ENCODE measurements around the gene GABRB1.

The GABRB1 gene

DNA sequence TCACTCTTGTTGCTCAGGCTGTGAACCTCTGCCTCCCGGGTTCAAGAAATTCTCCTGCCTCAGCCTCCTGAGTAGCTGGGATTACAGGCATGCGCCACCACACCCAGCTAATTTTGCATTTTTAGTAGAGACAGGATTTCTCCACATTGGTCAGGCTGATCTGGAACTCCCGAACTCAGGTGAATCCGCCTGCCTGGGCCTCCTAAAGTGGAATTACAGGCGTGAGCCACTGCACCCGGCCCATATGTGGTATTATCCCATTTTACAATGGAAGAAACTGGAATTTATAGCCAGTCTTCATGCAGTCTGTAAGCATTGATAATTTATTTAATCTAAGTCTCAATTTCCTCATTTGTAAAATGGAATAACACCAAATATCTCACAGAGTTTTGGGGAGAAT is 161.8 kb downstream of the GABRB1 start:
- TF ChIP-seq GATA3 (IDR thresholded peaks at IDR 0.05; ENCODE audit: low read depth, low read length), result no peak
- no peak for TF ChIP-seq GATA2 (IDR thresholded peaks at IDR 0.05; ENCODE audit: low read depth, low read length)

GRCh38 chr4:47194036-47194737 is 162.8 kb downstream of the GABRB1 start:
- TF ChIP-seq GATA3 (IDR thresholded peaks at IDR 0.05; ENCODE audit: low read depth, low read length) (no peak), GATA2 (IDR thresholded peaks at IDR 0.05; ENCODE audit: low read depth, low read length) (no peak)

DNA sequence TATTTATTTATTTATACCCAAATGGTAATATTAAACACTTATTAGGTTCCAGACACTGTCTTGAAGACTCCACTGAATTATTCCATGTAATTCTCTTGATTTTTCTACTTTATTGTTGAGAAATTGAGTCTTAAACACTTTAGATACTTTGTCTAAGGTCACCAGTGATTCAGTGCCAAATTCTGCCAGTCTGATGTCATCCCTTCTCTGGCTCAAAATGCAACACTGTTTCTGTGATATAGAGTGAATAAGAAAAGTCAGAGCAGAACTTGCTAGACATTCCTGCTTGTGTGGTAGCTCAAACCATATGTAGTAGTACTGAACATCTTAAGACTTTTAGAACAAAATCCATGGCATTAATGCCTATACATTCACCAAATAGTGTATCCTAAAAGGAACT is 164.3 kb downstream of the GABRB1 start:
- TF ChIP-seq GATA3 (IDR thresholded peaks at IDR 0.05; ENCODE audit: low read depth, low read length), result no peak
- TF ChIP-seq GATA2 (IDR thresholded peaks at IDR 0.05; ENCODE audit: low read depth, low read length), result no peak

- no peak for TF ChIP-seq GATA3 (IDR thresholded peaks at IDR 0.05; ENCODE audit: low read depth, low read length)
- no peak for TF ChIP-seq GATA2 (IDR thresholded peaks at IDR 0.05; ENCODE audit: low read depth, low read length)
These were observed 167.4 kb downstream of the GABRB1 start for GRCh38 chr4:47198791-47199190.

DNA sequence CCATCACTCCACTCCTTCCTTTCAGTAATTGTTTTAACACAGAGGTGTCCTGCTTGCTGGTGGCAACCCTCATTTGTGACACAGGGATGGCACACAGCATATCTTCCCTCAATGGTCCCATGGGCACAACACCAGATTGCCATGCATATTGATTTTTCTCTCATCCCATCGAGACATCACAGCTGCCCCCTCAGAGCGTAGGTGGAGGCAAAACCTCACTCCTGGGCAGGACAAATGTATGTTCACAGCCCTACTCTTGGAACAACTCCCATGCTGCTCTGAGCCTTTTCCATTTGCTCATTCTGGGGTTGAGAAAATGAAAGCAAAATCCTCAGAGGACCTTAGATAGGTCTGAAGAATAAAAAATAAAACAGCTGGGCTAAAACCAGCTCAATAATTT is 172.2 kb downstream of the GABRB1 start:
- TF ChIP-seq GATA3 (IDR thresholded peaks at IDR 0.05; ENCODE audit: low read depth, low read length) (no peak), GATA2 (IDR thresholded peaks at IDR 0.05; ENCODE audit: low read depth, low read length) (no peak)

DNA sequence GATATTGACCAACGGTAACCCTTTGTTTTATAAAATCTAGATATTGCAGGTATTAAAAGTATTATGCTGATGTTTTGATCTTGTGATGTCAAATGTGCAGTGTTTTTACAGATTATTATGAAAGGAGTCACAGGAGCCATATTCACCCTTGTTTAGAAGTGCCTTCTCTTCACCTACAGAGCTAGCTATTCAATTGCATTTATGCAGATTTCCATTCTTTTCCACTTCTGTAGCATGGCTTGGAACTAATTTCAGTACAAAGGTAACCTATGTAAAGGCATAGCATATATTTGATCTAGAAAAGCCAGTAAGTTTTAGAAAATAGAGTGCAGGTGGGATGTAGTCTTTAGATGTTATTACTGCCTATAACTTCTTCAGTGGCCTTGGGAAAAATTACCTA is 176.2 kb downstream of the GABRB1 start:
- TF ChIP-seq GATA2 (IDR thresholded peaks at IDR 0.05; ENCODE audit: low read depth, low read length), result no peak
- no peak for TF ChIP-seq GATA3 (IDR thresholded peaks at IDR 0.05; ENCODE audit: low read depth, low read length)

DNA sequence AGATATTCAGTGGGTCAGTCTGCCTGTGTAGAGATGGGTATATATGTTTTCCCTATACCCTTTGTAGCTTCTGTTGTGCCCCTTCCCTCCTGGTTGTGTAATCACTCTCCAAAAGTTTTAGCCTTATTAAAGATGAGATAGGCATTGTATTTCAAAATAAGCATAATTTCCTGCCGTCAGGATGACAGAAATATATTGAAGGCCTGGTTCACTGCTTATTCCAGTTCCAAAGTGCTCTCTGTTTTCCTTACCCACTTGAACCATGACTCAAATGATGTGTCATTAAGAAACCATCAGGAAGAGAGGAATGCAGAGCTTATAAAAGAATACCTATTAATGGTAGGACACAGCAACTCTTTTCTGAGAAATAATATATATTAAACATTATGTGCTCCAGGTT is 178.5 kb downstream of the GABRB1 start:
- no peak for TF ChIP-seq GATA2 (IDR thresholded peaks at IDR 0.05; ENCODE audit: low read depth, low read length)
- no peak for TF ChIP-seq GATA3 (IDR thresholded peaks at IDR 0.05; ENCODE audit: low read depth, low read length)

DNA sequence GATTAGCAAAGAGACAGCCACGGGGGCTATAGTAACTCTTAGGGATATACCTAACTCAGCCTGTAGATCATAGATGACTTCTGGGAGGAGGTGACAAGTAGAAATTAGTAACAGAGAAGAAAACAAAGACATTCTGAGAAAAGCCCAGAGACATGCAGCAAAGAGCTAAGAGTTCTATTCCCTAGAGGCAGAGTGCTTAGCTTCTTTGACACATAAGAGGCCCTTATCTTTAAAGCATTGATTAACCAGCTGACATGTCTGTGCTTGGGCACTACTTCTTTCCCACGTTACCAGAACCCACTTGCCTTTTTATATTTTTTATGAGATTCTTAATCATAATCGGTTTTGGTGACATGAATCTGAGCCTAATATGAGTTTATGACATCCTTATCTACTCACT is 179.5 kb downstream of the GABRB1 start:
- no peak for TF ChIP-seq GATA2 (IDR thresholded peaks at IDR 0.05; ENCODE audit: low read depth, low read length)
- no peak for TF ChIP-seq GATA3 (IDR thresholded peaks at IDR 0.05; ENCODE audit: low read depth, low read length)

DNA sequence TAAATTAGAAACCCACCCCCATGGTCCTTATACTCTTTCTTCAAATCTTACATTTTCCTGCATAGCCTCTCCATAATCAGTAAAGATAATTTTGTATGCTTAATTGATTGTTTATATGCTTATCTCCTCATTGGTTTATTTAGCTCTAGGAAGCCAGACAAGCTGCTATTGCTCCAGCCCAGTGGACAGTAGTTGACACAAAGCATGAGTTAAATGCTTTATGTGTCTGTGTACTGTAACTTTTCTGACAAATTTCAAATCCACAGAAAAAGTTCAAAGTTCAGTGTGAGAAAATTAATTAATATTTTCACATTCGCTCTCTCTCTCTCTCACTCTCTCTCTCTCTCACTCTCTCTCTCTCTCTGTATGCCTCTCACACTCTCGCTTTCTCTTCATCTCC is 181.7 kb downstream of the GABRB1 start:
- TF ChIP-seq GATA2 (IDR thresholded peaks at IDR 0.05; ENCODE audit: low read depth, low read length), result no peak
- TF ChIP-seq GATA3 (IDR thresholded peaks at IDR 0.05; ENCODE audit: low read depth, low read length), result no peak

- TF ChIP-seq GATA3 (IDR thresholded peaks at IDR 0.05; ENCODE audit: low read depth, low read length), result no peak
These were observed 182.2 kb downstream of the GABRB1 start for GRCh38 chr4:47213539-47213938.

DNA sequence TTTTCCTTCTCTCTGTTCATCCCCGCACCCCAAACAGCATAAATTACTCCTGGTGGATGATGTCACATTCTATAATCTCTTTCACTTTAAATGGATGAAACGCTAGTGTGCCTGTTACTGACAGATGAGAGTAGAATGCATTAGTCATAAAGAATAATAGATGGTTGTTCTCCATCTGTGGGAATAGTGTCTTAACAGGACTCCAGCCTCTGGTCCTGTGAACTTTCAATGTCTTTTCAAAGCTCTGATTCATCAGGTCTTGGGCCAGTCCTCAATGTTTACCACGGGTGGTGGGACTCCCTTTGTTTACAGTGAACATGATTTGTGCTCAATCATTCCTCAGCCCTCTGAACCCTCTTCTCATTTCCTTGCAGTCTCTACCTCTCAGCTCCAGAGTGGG is 182.6 kb downstream of the GABRB1 start:
- TF ChIP-seq GATA2 (IDR thresholded peaks at IDR 0.05; ENCODE audit: low read depth, low read length) (no peak), GATA3 (IDR thresholded peaks at IDR 0.05; ENCODE audit: low read depth, low read length) (no peak)

- TF ChIP-seq GATA2 (IDR thresholded peaks at IDR 0.05; ENCODE audit: low read depth, low read length) (no peak), GATA3 (IDR thresholded peaks at IDR 0.05; ENCODE audit: low read depth, low read length) (no peak)
These were observed 184.4 kb downstream of the GABRB1 start for GRCh38 chr4:47215759-47216158.

DNA sequence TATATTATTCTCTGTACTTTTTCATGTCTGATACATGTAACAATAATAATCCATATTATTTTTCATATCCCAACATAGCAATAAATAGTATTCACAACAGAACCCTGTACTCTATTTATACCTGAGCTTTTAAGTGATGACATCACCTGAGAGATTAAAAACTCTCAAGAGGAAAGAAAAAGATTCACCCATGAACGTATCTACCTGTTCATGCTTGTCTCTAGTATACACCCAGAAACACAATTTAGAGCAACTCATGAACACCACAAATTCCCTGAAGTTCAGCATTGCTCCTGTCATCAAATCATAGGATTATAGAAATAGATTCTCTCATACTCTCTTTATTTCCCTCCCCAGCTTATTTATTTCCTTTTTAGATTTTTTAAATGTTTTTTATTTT is 185.9 kb downstream of the GABRB1 start:
- TF ChIP-seq GATA3 (IDR thresholded peaks at IDR 0.05; ENCODE audit: low read depth, low read length), result no peak
- no peak for TF ChIP-seq GATA2 (IDR thresholded peaks at IDR 0.05; ENCODE audit: low read depth, low read length)

DNA sequence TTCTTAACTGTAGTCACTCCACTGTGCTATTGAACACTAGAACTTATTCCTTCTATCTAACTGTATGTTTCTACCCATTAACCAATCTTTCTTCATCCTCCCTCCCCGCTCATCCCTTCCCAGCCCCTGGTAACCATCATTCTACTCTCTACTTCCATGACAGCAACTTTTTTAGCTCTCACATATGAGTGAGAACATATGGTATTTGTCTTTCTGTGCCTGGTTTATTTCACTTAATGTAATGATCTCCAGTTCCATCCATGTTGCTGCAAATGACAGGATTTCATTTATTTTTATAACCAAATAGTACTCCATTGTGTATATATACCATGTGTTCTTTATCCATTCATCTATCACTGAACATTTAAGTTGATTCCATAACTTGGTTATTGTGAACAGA is 186.5 kb downstream of the GABRB1 start:
- peak; percentile 65 for TF ChIP-seq GATA3 (IDR thresholded peaks at IDR 0.05; ENCODE audit: low read depth, low read length)
- no peak for TF ChIP-seq GATA2 (IDR thresholded peaks at IDR 0.05; ENCODE audit: low read depth, low read length)

DNA sequence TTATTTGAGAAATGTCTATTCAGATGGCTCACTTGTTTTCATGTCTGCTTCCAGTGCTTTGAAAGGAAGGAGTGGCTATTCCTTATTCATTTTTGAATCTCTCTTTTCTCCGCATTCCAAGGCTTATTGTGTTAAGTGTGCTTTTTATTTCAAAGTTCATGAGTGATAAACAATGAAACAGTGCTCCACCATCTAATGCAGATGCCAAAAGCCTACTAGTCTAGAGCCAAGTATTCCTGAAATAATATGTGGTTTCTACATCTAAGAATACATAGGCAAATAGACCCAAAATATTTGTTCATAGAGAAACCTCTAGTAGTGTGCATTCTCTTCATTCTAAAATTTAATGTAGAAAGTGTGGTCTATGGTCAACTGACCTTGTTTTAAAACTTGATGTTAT is 187.3 kb downstream of the GABRB1 start:
- TF ChIP-seq GATA3 (IDR thresholded peaks at IDR 0.05; ENCODE audit: low read depth, low read length) (no peak), GATA2 (IDR thresholded peaks at IDR 0.05; ENCODE audit: low read depth, low read length) (no peak)

GRCh38 chr4:47219586-47219985 is 188.2 kb downstream of the GABRB1 start:
- TF ChIP-seq GATA3 (IDR thresholded peaks at IDR 0.05; ENCODE audit: low read depth, low read length) (no peak), GATA2 (IDR thresholded peaks at IDR 0.05; ENCODE audit: low read depth, low read length) (no peak)
